H1 (cell line): ENCODE measurements around the gene MTMR10. TPM values are rescaled to one million over a fixed set of nuclear protein-coding genes. Genes with fewer than 3 reads are reported as not detected.

Source experiments
- CTCF ChIA-PET: fragments of 300-600 bp; sonication (Branson Sonifier 250); formaldehyde crosslinking; loops from one replicate; lab custom pipeline; 2021; ENCODE audit not compliant: partially characterized antibody; lab: Charles Lee
- POLR2A ChIA-PET: fragments of 300-600 bp; sonication (Branson Sonifier 250); formaldehyde crosslinking; loops from one replicate; lab custom pipeline; 2021; ENCODE audit warnings: inconsistent platforms; ENCODE audit not compliant: partially characterized antibody; lab: Charles Lee
- DNase-seq, 2 experiments: peaks; one replicate each; pipeline versions ENCODE4 v3.0.0 to v3.0.0-alpha.2; 2010 to 2022; ENCODE audit warnings: low spot score in 2 of 2, low read depth in 1 of 2, mixed read lengths in 1 of 2
- FAIRE-seq: peaks from 2 replicates; lab custom pipeline; 2011; peaks lifted over from hg19 to GRCh38; lab: Jason Lieb, UNC
- H2AFZ ChIP-seq: 2 replicates; pipeline ENCODE4 v1.8.1; 2012; ENCODE audit warnings: low read length, inconsistent platforms
- H2AK5ac ChIP-seq: 2 replicates; pipeline ENCODE4 v1.6.1; 2013; ENCODE audit warnings: low read depth, low read length
- H2BK120ac ChIP-seq: replicated peaks from 2 replicates; pipeline ENCODE3; 2013; ENCODE audit warnings: low read depth, low read length, inconsistent platforms
- H2BK12ac ChIP-seq: 2 replicates; pipeline ENCODE4 v1.6.1; 2013; ENCODE audit warnings: low read depth, low read length
- H2BK15ac ChIP-seq: 2 replicates; pipeline ENCODE4 v1.6.1; 2013; ENCODE audit warnings: low read length
- H2BK20ac ChIP-seq: 2 replicates; pipeline ENCODE4 v1.6.1; 2013; ENCODE audit warnings: low read length
- H2BK5ac ChIP-seq: 2 replicates; pipeline ENCODE4 v1.6.1; 2013; ENCODE audit warnings: low read depth, low read length
- H3K14ac ChIP-seq: 2 replicates; pipeline ENCODE4 v1.6.1; 2013; ENCODE audit warnings: inconsistent platforms; ENCODE audit not compliant: insufficient read length
- H3K18ac ChIP-seq: 2 replicates; pipeline ENCODE4 v1.6.1; 2013; ENCODE audit warnings: low read length; ENCODE audit errors: extremely low read depth
- H3K23ac ChIP-seq: 2 replicates; pipeline ENCODE4 v1.6.1; 2013; ENCODE audit warnings: inconsistent platforms; ENCODE audit not compliant: insufficient read length
- H3K23me2 ChIP-seq: 2 replicates; pipeline ENCODE4 v1.6.1; 2013; ENCODE audit warnings: low read depth, low read length
- H3K27ac ChIP-seq: 2 replicates; pipeline ENCODE4 v1.6.1; 2011; ENCODE audit warnings: low read depth, low read length, inconsistent platforms
- H3K27me3 ChIP-seq, 4 experiments: replicated peaks in 1 of 4; 1 replicate in 1 of 4; 2 replicates in 3 of 4; pipeline versions ENCODE4 v1.6.1 to v1.8.1; 2011 to 2013; ENCODE audit warnings: low read length in 3 of 4, mild to moderate bottlenecking in 3 of 4, inconsistent platforms in 2 of 4, mixed read lengths in 2 of 4, moderate library complexity in 1 of 4; ENCODE audit not compliant: control insufficient read depth in 3 of 4, insufficient read depth in 3 of 4; ENCODE audit errors: extremely low read depth in 1 of 4
- H3K36me3 ChIP-seq, 4 experiments: 2 replicates each; pipeline versions ENCODE4 v1.6.1 to v1.8.1; 2011 to 2013; ENCODE audit warnings: mild to moderate bottlenecking in 4 of 4, low read length in 3 of 4, moderate library complexity in 2 of 4, control low read depth in 1 of 4, inconsistent platforms in 1 of 4; ENCODE audit not compliant: insufficient read depth in 4 of 4, control insufficient read depth in 2 of 4
- H3K4ac ChIP-seq: replicated peaks from 2 replicates; pipeline ENCODE3; 2013; ENCODE audit warnings: low read length, low read depth, mixed read lengths, inconsistent platforms; ENCODE audit not compliant: insufficient read length
- H3K4me1 ChIP-seq, 4 experiments: replicated peaks in 1 of 4; 1 replicate in 1 of 4; 2 replicates in 3 of 4; pipeline versions ENCODE4 v1.6.1 to v1.8.1; 2011 to 2013; ENCODE audit warnings: low read length in 3 of 4, inconsistent platforms in 2 of 4, mixed read lengths in 1 of 4; ENCODE audit not compliant: insufficient read depth in 4 of 4, control insufficient read depth in 3 of 4
- H3K4me2 ChIP-seq, 2 experiments: 2 replicates each; pipeline versions ENCODE4 v1.6.1 to v1.8.1; 2011 to 2013; ENCODE audit warnings: low read depth in 2 of 2, low read length in 2 of 2, control low read depth in 1 of 2, inconsistent platforms in 1 of 2, mild to moderate bottlenecking in 1 of 2; ENCODE audit not compliant: insufficient read depth in 1 of 2
- H3K4me3 ChIP-seq, 4 experiments: fragments of 200-600, 300-600 bp in 1 of 4; sonication (generic), shearing (Covaris generic), sonication (Bioruptor Twin) in 1 of 4; 2 replicates each; pipeline versions ENCODE4 v1.5.1 to v1.8.1; 2011 to 2016; ENCODE audit warnings: low read length in 4 of 4, low read depth in 3 of 4, control low read depth in 2 of 4, inconsistent platforms in 2 of 4, mild to moderate bottlenecking in 2 of 4, mixed read lengths in 1 of 4, moderate library complexity in 1 of 4; ENCODE audit not compliant: insufficient read depth in 2 of 4; ENCODE audit errors: extremely low read depth in 1 of 4
- H3K56ac ChIP-seq: replicated peaks from 2 replicates; pipeline ENCODE3; 2013; ENCODE audit warnings: low read depth, mild to moderate bottlenecking, mixed read lengths, low read length, inconsistent platforms; ENCODE audit not compliant: insufficient read length
- H3K79me1 ChIP-seq: 2 replicates; pipeline ENCODE4 v1.6.1; 2013; ENCODE audit warnings: low read depth, low read length, control low read depth
- H3K79me2 ChIP-seq, 2 experiments: 2 replicates each; pipeline versions ENCODE4 v1.6.1 to v1.8.1; 2012 to 2013; ENCODE audit warnings: low read length in 2 of 2, mild to moderate bottlenecking in 2 of 2, inconsistent platforms in 1 of 2; ENCODE audit not compliant: insufficient read depth in 2 of 2, control insufficient read depth in 1 of 2
- H3K9ac ChIP-seq, 4 experiments: replicated peaks in 1 of 4; 1 replicate in 1 of 4; 2 replicates in 3 of 4; pipeline versions ENCODE4 v1.6.1 to v1.8.1; 2011 to 2013; ENCODE audit warnings: low read depth in 3 of 4, low read length in 3 of 4, control low read depth in 2 of 4, mild to moderate bottlenecking in 2 of 4, moderate library complexity in 2 of 4, inconsistent platforms in 1 of 4; ENCODE audit errors: extremely low read depth in 1 of 4
- H3K9me3 ChIP-seq, 2 experiments: 2 replicates each; pipeline versions ENCODE4 v1.6.1 to v1.8.1; 2012 to 2013; ENCODE audit warnings: mild to moderate bottlenecking in 2 of 2, moderate library complexity in 2 of 2, control low read depth in 1 of 2, inconsistent platforms in 1 of 2, low read depth in 1 of 2, low read length in 1 of 2, mixed read lengths in 1 of 2; ENCODE audit not compliant: insufficient read depth in 2 of 2
- H4K20me1 ChIP-seq, 2 experiments: replicated peaks in 1 of 2; 2 replicates each; pipeline versions ENCODE3 to v1.8.1; 2011 to 2013; ENCODE audit warnings: inconsistent platforms in 2 of 2, low read length in 2 of 2, mild to moderate bottlenecking in 1 of 2; ENCODE audit not compliant: insufficient read depth in 2 of 2, control insufficient read depth in 1 of 2
- H4K5ac ChIP-seq: 2 replicates; pipeline ENCODE4 v1.6.1; 2013; ENCODE audit warnings: low read length, low read depth, mixed read lengths, inconsistent platforms; ENCODE audit not compliant: insufficient read length
- H4K8ac ChIP-seq: 2 replicates; pipeline ENCODE4 v1.8.0; 2013; ENCODE audit warnings: mild to moderate bottlenecking, moderate library complexity, low read length, inconsistent platforms; ENCODE audit not compliant: insufficient read depth; ENCODE audit errors: extremely low read depth
- H4K91ac ChIP-seq: replicated peaks from 2 replicates; pipeline ENCODE3; 2013; ENCODE audit warnings: low read length, mixed read lengths, inconsistent platforms; ENCODE audit not compliant: insufficient read length
- CHD1 ChIP-seq: IDR thresholded peaks from 2 replicates; pipeline ENCODE4 v1.6.1; 2012; ENCODE audit warnings: low read depth, low read length, improper control_type of control experiment
- E2F6 ChIP-seq: IDR thresholded peaks from 2 replicates; pipeline ENCODE4 v1.6.1; 2012; ENCODE audit warnings: inconsistent platforms
- GTF2F1 ChIP-seq: IDR thresholded peaks from 2 replicates; pipeline ENCODE4 v1.6.1; 2012; ENCODE audit warnings: low read depth, low read length, improper control_type of control experiment, borderline replicate concordance
- POLR2A ChIP-seq, 2 experiments: IDR thresholded peaks; 1 replicate in 1 of 2; 2 replicates in 1 of 2; pipeline ENCODE4 v1.6.1; 2011; ENCODE audit warnings: low read depth in 2 of 2, low read length in 2 of 2, mild to moderate bottlenecking in 2 of 2; ENCODE audit errors: control extremely low read depth in 1 of 2
- RBBP5 ChIP-seq: IDR thresholded peaks from 2 replicates; pipeline ENCODE4 v1.7.1; 2012; ENCODE audit warnings: low read depth, mild to moderate bottlenecking, inconsistent platforms, low read length, moderate library complexity, borderline replicate concordance
- SAP30 ChIP-seq: fragments of 300-600 bp; sonication (generic); IDR thresholded peaks from 2 replicates; pipeline ENCODE4 v1.7.1; 2012; ENCODE audit warnings: low read length, moderate library complexity, mild to moderate bottlenecking, inconsistent platforms; ENCODE audit not compliant: insufficient read depth, insufficient replicate concordance
- TBP ChIP-seq: IDR thresholded peaks from 2 replicates; pipeline ENCODE4 v1.6.1; 2011; ENCODE audit warnings: low read depth, low read length, improper control_type of control experiment
- TCF12 ChIP-seq: IDR thresholded peaks from 2 replicates; pipeline ENCODE4 v1.6.1; 2011; ENCODE audit warnings: low read depth, mild to moderate bottlenecking, low read length
- WGBS, 2 experiments: shearing (Covaris generic) in 1 of 2; methylation state at CpG; one replicate each; pipeline versions ENCODE4 v1.1.6 to v1.1.7; 2013 to 2015; ENCODE audit warnings: low lambda C conversion rate in 2 of 2, mixed read lengths in 2 of 2, inconsistent platforms in 1 of 2, low coverage in 1 of 2, missing lambda C conversion rate in 1 of 2; ENCODE audit not compliant: insufficient replicate concordance in 2 of 2, insufficient coverage in 1 of 2, insufficient read length in 1 of 2; ENCODE audit errors: extremely low coverage in 1 of 2, missing lambda C conversion rate in 1 of 2; 5-methylcytosine and 5-hydroxymethylcytosine counted together
- polyA plus RNA-seq, 7 experiments: library from polyadenylated mRNA; depleted of rRNA in 3 of 7; stranded (reverse) in 5 of 7; unstranded in 2 of 7; fragments of >200 nt in 5 of 7; fragments of 200-250 nt in 2 of 7; gene quantifications; 1 replicate in 5 of 7; 2 replicates in 1 of 7; 4 replicates in 1 of 7; pipeline versions ENCODE4 v1.2.1 to v1.2.3, GENCODE V29; 2011 to 2013; ENCODE audit warnings: missing spikeins in 2 of 7, mixed read lengths in 2 of 7
- total RNA-seq: library from RNA; stranded (reverse); fragmentation: NEBNext Ultra II Directional; extraction: Animal tissue kit (Norgen Biotek cat#: 25700); gene quantifications from 2 replicates; pipeline ENCODE4 v1.2.1, GENCODE V29; 2021

Gene MTMR10
- total and polyA plus RNA-seq, 2 of the 8 experiments (the other 6 are each of a cell fraction or from before 2014, with no cell fraction given) = 3.8 to 13.1 TPM

GRCh38 chr15:31039961-31040360 lies 48.5 kb upstream of the MTMR10 start:
- H3K23me2 ChIP-seq = no peaks in the 10 kb centered on the region
- no peak overlapping the region for H4K91ac ChIP-seq
- H3K14ac ChIP-seq = no peak overlapping the region
- H2BK15ac ChIP-seq = no peak overlapping the region
- H3K27me3 ChIP-seq = no peaks in the 10 kb centered on the region
- no peak for DNase-seq
- TF ChIP-seq TCF12 (no peak), CHD1 (no peak), POLR2A (IDR thresholded peaks at IDR 0.05; ENCODE audit: control extremely low read depth in 1 of 2, low read depth in 2 of 2, low read length in 2 of 2) (no peak), E2F6 (no peak), SAP30 (no peak), RBBP5 (no peak), GTF2F1 (no peak), TBP (no peak)
- no peak overlapping the region for H3K4ac ChIP-seq
- ChIA-PET POLR2A (no interaction called here), CTCF (interaction anchor here (1.1 to 1.4 kb wide), 3 partner anchors 10 to 89 kb away, joined by 4 to 8 read pairs (median 5); no protein-coding TSS in a partner anchor)
- no peak overlapping the region for H3K23ac ChIP-seq
- FAIRE-seq = no peak
- H3K36me3 ChIP-seq = no peaks in the 10 kb centered on the region
- no peak overlapping the region for H2BK120ac ChIP-seq
- H3K79me1 ChIP-seq = no peaks in the 10 kb centered on the region
- no peak overlapping the region for H4K8ac ChIP-seq
- no peaks in the 10 kb centered on the region for H3K9me3 ChIP-seq
- no peak overlapping the region for H3K4me3 ChIP-seq
- no peak overlapping the region for H4K5ac ChIP-seq
- H3K18ac ChIP-seq = no peak overlapping the region
- WGBS, 2 experiments = 95% methylated on average over 15 of the region's 16 CpGs; no CpG with 5 or more reads in 1 of the 2 experiments
- H3K9ac ChIP-seq = no peak overlapping the region
- no peak overlapping the region for H2BK12ac ChIP-seq
- H3K4me2 ChIP-seq = no peak overlapping the region
- H2BK20ac ChIP-seq = no peak overlapping the region
- no peak overlapping the region for H3K27ac ChIP-seq
- no peak overlapping the region for H2AK5ac ChIP-seq
- no peak overlapping the region for H3K56ac ChIP-seq
- peaks cover 0 to 4% (median 0%) of the 10 kb centered on the region in 4 experiments; a peak in 1 of 7 replicates for H3K4me1 ChIP-seq
- no peaks in the 10 kb centered on the region for H3K79me2 ChIP-seq
- H2AFZ ChIP-seq = no peak overlapping the region
- H4K20me1 ChIP-seq = no peaks in the 10 kb centered on the region
- no peak overlapping the region for H2BK5ac ChIP-seq
